ENCODE data around the gene YIF1B. TPM values are rescaled to one million over a fixed set of nuclear protein-coding genes. Genes with fewer than 3 reads are reported as not detected.
A peak's percentile ranks its signal among the peaks of the same experiment; 100 is the strongest.
"Not testable (repeated sequence)": the region's sequence is repeated elsewhere in the genome, so short reads cannot be mapped to it uniquely, and the experiment has no call there.

The YIF1B gene
- total RNA-seq, 4 donors from 2014 or later: 14.2 to 36.4 (median 26.1) TPM

GRCh38 chr19:38264486-38265212 is 51.1 kb downstream of the YIF1B start, which contains the start of gene SPINT2:
TSS of gene SPINT2 (plus strand) at chr19:38264573. CDS start at chr19:38264893, 320 bp downstream.
- Histone ChIP-seq H3K9me3 (no peaks in the 10 kb centered on the region), H3K36me3 (no peaks in the 10 kb centered on the region), H3K27ac (peak within 1 kb of the TSS; percentile 87), H3K4me1 (peaks cover 43% of the 10 kb centered on the region), H3K4me3 (peak within 1 kb of the TSS; percentile 60), H3K27me3 (peaks cover 4% of the 10 kb centered on the region)
- 15% methylated on average over 36 of the region's 78 CpGs for WGBS
- peak in 2 of 3 donors; percentile 32 to 62 for TF ChIP-seq POLR2AphosphoS5 (IDR thresholded peaks at IDR 0.05)
- peak in 1 of 2 donors; percentile 68 for TF ChIP-seq POLR2A (IDR thresholded peaks at IDR 0.05)
- TF ChIP-seq EP300 (IDR thresholded peaks at IDR 0.05): no peak
- peak in 1 of 2 donors; percentile 78 for DNase-seq (ENCODE audit: low spot score in 2 of 2)

GRCh38 chr19:38263689-38264485 is 51.9 kb downstream of the YIF1B start:
- H3K4me1 ChIP-seq: peaks cover 43% of the 10 kb centered on the region
- no peaks in the 10 kb centered on the region for H3K36me3 ChIP-seq
- no peak for DNase-seq (ENCODE audit: low spot score in 2 of 2)
- peaks cover 4% of the 10 kb centered on the region for H3K27me3 ChIP-seq
- no peaks in the 10 kb centered on the region for H3K9me3 ChIP-seq
- no peak for TF ChIP-seq POLR2A (IDR thresholded peaks at IDR 0.05)
- WGBS: 17% methylated on average over 17 of the region's 34 CpGs
- peak overlapping the region; percentile 87 for H3K27ac ChIP-seq
- H3K4me3 ChIP-seq: peak overlapping the region; percentile 60

- WGBS: 96% methylated on average over 7 of the region's 7 CpGs
Measured at GRCh38 chr19:38262585-38263268, 53.0 kb downstream of the YIF1B start.

GRCh38 chr19:38261942-38262341 is 53.8 kb downstream of the YIF1B start:
- H3K36me3 ChIP-seq; H3K27me3 ChIP-seq; H3K4me3 ChIP-seq; H3K9me3 ChIP-seq; DNase-seq (ENCODE audit: low spot score in 2 of 2); H3K27ac ChIP-seq: not testable (repeated sequence)
- 94% methylated on average over 12 of the region's 12 CpGs for WGBS
- peaks cover 28% of the 10 kb centered on the region for H3K4me1 ChIP-seq

More at GRCh38 chr19:38262585-38263268, 53.0 kb downstream of the YIF1B start:
- peaks cover 4% of the 10 kb centered on the region for H3K27me3 ChIP-seq
- H3K27ac ChIP-seq: no peak overlapping the region
- no peak for DNase-seq (ENCODE audit: low spot score in 2 of 2)
- TF ChIP-seq EP300 (IDR thresholded peaks at IDR 0.05) (no peak), POLR2AphosphoS5 (IDR thresholded peaks at IDR 0.05) (no peak), CTCF (IDR thresholded peaks at IDR 0.05) (no peak), POLR2A (IDR thresholded peaks at IDR 0.05) (no peak)
- no peaks in the 10 kb centered on the region for H3K9me3 ChIP-seq
- no peak overlapping the region for H3K4me3 ChIP-seq
- H3K36me3 ChIP-seq: no peaks in the 10 kb centered on the region
- peaks cover 36% of the 10 kb centered on the region for H3K4me1 ChIP-seq

- no peak for DNase-seq (ENCODE audit: low spot score in 2 of 2)
- 64% methylated on average over 13 of the region's 17 CpGs for WGBS
- Histone ChIP-seq H3K27me3 (peaks cover 13% of the 10 kb centered on the region), H3K4me1 (peaks cover 44% of the 10 kb centered on the region), H3K9me3 (no peaks in the 10 kb centered on the region), H3K27ac (peak overlapping the region; percentile 40), H3K4me3 (peak overlapping the region; percentile 50), H3K36me3 (no peaks in the 10 kb centered on the region)
- TF ChIP-seq CTCF (IDR thresholded peaks at IDR 0.05) (no peak), EP300 (IDR thresholded peaks at IDR 0.05) (no peak), POLR2A (IDR thresholded peaks at IDR 0.05) (no peak), POLR2AphosphoS5 (IDR thresholded peaks at IDR 0.05) (no peak)
Measured at GRCh38 chr19:38255383-38256014, 60.2 kb downstream of the YIF1B start.

- Histone ChIP-seq H3K27me3 (peaks cover 13% of the 10 kb centered on the region), H3K27ac (peak overlapping the region; percentile 79), H3K4me1 (peaks cover 46% of the 10 kb centered on the region), H3K9me3 (no peaks in the 10 kb centered on the region), H3K36me3 (no peaks in the 10 kb centered on the region), H3K4me3 (peak overlapping the region; percentile 24)
- 100% methylated on average over 2 of the region's 5 CpGs for WGBS
- no peak for DNase-seq (ENCODE audit: low spot score in 2 of 2)
- TF ChIP-seq CTCF (IDR thresholded peaks at IDR 0.05) (no peak), EP300 (IDR thresholded peaks at IDR 0.05) (no peak), POLR2A (IDR thresholded peaks at IDR 0.05) (no peak), POLR2AphosphoS5 (IDR thresholded peaks at IDR 0.05) (no peak)
Measured at GRCh38 chr19:38253788-38254187, 62.0 kb downstream of the YIF1B start.
